Forelimb muscle (tissue), 1 donor: ENCODE results near the gene DPH7. TPM values are rescaled to one million over a fixed set of nuclear protein-coding genes. Genes with fewer than 3 reads are reported as not detected.
"Not testable (repeated sequence)": the region's sequence is repeated elsewhere in the genome, so short reads cannot be mapped to it uniquely, and the experiment has no call there.

Experiments used
- DNase-seq: peaks from one replicate; pipeline ENCODE4 v3.0.0-alpha.2; 2013; ENCODE audit warnings: low read depth
- polyA plus RNA-seq: library from polyadenylated mRNA; unstranded; fragments of 120-200 nt; gene quantifications from one replicate; pipeline ENCODE4 v1.2.1, GENCODE V29; 2013; ENCODE audit not compliant: insufficient read length

Gene DPH7
- polyA plus RNA-seq, 1 donor, result 28.0 TPM

GRCh38 chr9:137547687-137548543 is 30.8 kb downstream of the DPH7 start:
- no peak for DNase-seq

GRCh38 chr9:137545123-137545522 is 33.6 kb downstream of the DPH7 start:
- no peak for DNase-seq

GRCh38 chr9:137544176-137544760 is 34.5 kb downstream of the DPH7 start:
- DNase-seq, result no peak

- DNase-seq, result no peak
Observed at GRCh38 chr9:137543237-137543963, 35.3 kb downstream of the DPH7 start.

GRCh38 chr9:137542486-137542885 is 36.2 kb downstream of the DPH7 start:
- no peak for DNase-seq

- no peak for DNase-seq
Observed at GRCh38 chr9:137540536-137540935, 38.2 kb downstream of the DPH7 start.

GRCh38 chr9:137538058-137538457 is 40.7 kb downstream of the DPH7 start:
- no peak for DNase-seq

- not testable (repeated sequence) for DNase-seq
Observed at GRCh38 chr9:137536594-137537131, 42.1 kb downstream of the DPH7 start.

GRCh38 chr9:137535120-137535428 is 43.7 kb downstream of the DPH7 start:
- no peak for DNase-seq

- no peak for DNase-seq
Observed at GRCh38 chr9:137534256-137535119, 44.2 kb downstream of the DPH7 start.

GRCh38 chr9:137532891-137533468 is 45.7 kb downstream of the DPH7 start:
- DNase-seq, result not testable (repeated sequence)

GRCh38 chr9:137531099-137531765 is 47.5 kb downstream of the DPH7 start:
- no peak for DNase-seq

GRCh38 chr9:137530331-137530730 is 48.4 kb downstream of the DPH7 start:
- DNase-seq, result no peak

GRCh38 chr9:137524981-137525317 is 53.8 kb downstream of the DPH7 start:
- no peak for DNase-seq

- DNase-seq, result no peak
Observed at GRCh38 chr9:137524161-137524980, 54.4 kb downstream of the DPH7 start.

GRCh38 chr9:137522746-137523455 is 55.8 kb downstream of the DPH7 start:
- no peak for DNase-seq

GRCh38 chr9:137521405-137521985 is 57.2 kb downstream of the DPH7 start:
- no peak for DNase-seq

- DNase-seq, result no peak
Observed at GRCh38 chr9:137520614-137521404, 57.9 kb downstream of the DPH7 start.
